Measurements from ENCODE around the gene TEDC1. TPM values are rescaled to one million over a fixed set of nuclear protein-coding genes. Genes with fewer than 3 reads are reported as not detected.

The TEDC1 gene
- total RNA-seq, 2 donors from 2014 or later = 1.6 to 12.2 TPM

GRCh38 chr14:105460616-105461015 lies 30.4 kb upstream of the TEDC1 start:
- Histone ChIP-seq H3K9me3 (no peaks in the 10 kb centered on the region), H3K27me3 (no peaks in the 10 kb centered on the region), H3K4me3 (no peak overlapping the region), H3K4me1 (no peaks in the 10 kb centered on the region), H3K27ac (no peak overlapping the region), H3K36me3 (replicated peaks in 1 of 2; ENCODE audit: insufficient read depth in 1 of 2, low read depth in 2 of 2) (peaks cover 0 to 16% of the 10 kb centered on the region in 2 donors)
- 92 to 94% methylated on average over 16 to 17 of the region's 17 CpGs for WGBS, 2 donors
- intact Hi-C loops (cut with DNase I) = no loop called here
- ATAC-seq (no peak), DNase-seq (no peak)
- TF ChIP-seq CTCF (IDR thresholded peaks at IDR 0.05) (no peak), POLR2A (IDR thresholded peaks at IDR 0.05) (no peak)

DNA sequence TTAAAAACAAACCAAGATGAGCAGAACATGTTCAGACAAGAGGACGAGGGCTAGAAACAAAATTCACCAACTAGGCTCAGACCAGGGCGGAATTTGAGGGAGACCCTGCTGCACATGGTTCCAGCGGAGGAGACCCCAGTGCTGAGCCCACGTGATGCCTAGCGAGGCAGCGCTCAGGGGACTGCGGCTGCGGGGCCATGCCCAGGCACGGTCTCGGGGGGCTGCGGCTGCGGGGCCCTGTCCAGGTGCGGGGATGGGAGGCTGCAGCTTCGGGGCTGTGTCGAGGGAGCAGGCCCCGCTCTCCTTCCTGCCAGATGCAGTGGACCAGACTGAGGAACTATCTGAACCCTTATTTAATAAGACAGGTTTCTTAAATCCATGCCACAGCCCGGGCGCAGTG lies 29.1 kb upstream of the TEDC1 start:
- no peaks in the 10 kb centered on the region for H3K27me3 ChIP-seq
- no peak for TF ChIP-seq CTCF (IDR thresholded peaks at IDR 0.05)
- TF ChIP-seq POLR2A (IDR thresholded peaks at IDR 0.05) = no peak
- no peak overlapping the region for H3K27ac ChIP-seq
- intact Hi-C loops (cut with DNase I) = no loop called here
- H3K9me3 ChIP-seq = no peaks in the 10 kb centered on the region
- no peak overlapping the region for H3K4me3 ChIP-seq
- DNase-seq (no peak), ATAC-seq (no peak)
- no peaks in the 10 kb centered on the region for H3K4me1 ChIP-seq
- WGBS, 2 donors = 95 to 98% methylated on average over 9 to 18 of the region's 18 CpGs
- peaks cover 0 to 16% of the 10 kb centered on the region in 2 donors for H3K36me3 ChIP-seq (replicated peaks in 1 of 2; ENCODE audit: insufficient read depth in 1 of 2, low read depth in 2 of 2)

DNA sequence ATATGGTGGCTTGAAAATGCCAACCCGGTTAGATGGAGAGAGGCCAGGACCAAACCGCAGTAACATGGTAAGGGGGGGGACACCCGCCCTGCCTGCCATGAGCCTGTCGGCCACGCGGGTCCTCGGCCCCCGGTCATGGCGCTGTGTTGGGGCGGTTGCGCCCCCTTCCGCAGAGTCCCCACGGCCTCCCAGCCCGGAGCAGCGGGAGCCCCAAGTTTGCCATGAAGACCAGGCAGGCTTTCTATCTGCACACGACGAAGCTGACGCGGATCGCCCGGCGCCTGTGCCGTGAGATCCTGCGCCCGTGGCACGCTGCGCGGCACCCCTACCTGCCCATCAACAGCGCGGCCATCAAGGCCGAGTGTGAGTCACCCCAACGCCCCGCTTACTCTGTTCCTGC lies 26.5 kb upstream of the TEDC1 start:
- H3K4me1 ChIP-seq = peaks cover 10% of the 10 kb centered on the region
- H3K4me3 ChIP-seq = no peak overlapping the region
- peaks cover 0 to 16% of the 10 kb centered on the region in 2 donors for H3K36me3 ChIP-seq (replicated peaks in 1 of 2; ENCODE audit: insufficient read depth in 1 of 2, low read depth in 2 of 2)
- TF ChIP-seq CTCF (IDR thresholded peaks at IDR 0.05) = no peak
- TF ChIP-seq POLR2A (IDR thresholded peaks at IDR 0.05) = no peak
- ATAC-seq = no peak
- intact Hi-C loops (cut with DNase I) = no loop called here
- 91 to 100% methylated on average over 7 to 30 of the region's 33 CpGs for WGBS, 2 donors
- H3K27me3 ChIP-seq = no peaks in the 10 kb centered on the region
- H3K9me3 ChIP-seq = no peaks in the 10 kb centered on the region
- no peak overlapping the region for H3K27ac ChIP-seq
- no peak for DNase-seq

GRCh38 chr14:105465209-105466031 lies 25.6 kb upstream of the TEDC1 start:
- Histone ChIP-seq H3K36me3 (replicated peaks in 1 of 2; ENCODE audit: insufficient read depth in 1 of 2, low read depth in 2 of 2) (peaks cover 0 to 16% of the 10 kb centered on the region in 2 donors), H3K27me3 (no peaks in the 10 kb centered on the region), H3K4me1 (peaks cover 10% of the 10 kb centered on the region), H3K4me3 (no peak overlapping the region), H3K9me3 (no peaks in the 10 kb centered on the region), H3K27ac (no peak overlapping the region)
- intact Hi-C loops (cut with DNase I) = no loop called here
- 94% methylated on average over 20 of the region's 20 CpGs; no CpG with 5 or more reads in 1 of the 2 donors for WGBS, 2 donors
- no peak for ATAC-seq
- TF ChIP-seq CTCF (IDR thresholded peaks at IDR 0.05) (no peak), POLR2A (IDR thresholded peaks at IDR 0.05) (no peak)
- DNase-seq = no peak

Data from body of pancreas (tissue), 4 donors.